WI38 (cell line): ENCODE results near the gene SPTLC1.
"Not testable (repeated sequence)": the region's sequence is repeated elsewhere in the genome, so short reads cannot be mapped to it uniquely, and the experiment has no call there.

Source experiments
- H3K4me3 ChIP-seq: 2 replicates; pipeline ENCODE4 v1.5.1; 2011; ENCODE audit warnings: low read depth, mild to moderate bottlenecking, control low read depth, low read length
- TF ChIP-seq, protein P1 (sequence below): IDR thresholded peaks from 2 replicates; pipeline ENCODE4 v1.5.1; 2012; ENCODE audit warnings: low read depth, mild to moderate bottlenecking, control low read depth, low read length

The SPTLC1 gene

DNA sequence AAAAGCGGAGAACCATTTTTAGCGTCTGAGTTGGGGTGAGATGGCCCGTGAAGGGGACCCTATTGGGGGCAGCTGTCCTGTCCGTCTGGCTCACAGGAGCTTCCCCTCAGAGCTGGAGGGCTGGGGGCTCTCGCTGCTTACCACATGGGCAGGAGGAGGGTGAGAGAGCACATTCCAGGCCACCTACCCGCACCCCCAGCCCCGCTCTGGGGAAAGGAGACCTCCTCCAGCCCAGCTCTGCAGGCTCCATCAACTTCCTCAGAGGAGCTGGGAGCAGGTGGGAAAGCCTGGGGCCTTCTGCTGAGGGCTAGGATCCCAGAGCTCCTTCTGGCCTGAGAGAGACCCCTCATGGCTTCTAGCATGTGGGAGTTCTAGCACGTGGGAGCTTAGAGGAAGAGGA, 27.1 kb upstream of the SPTLC1 start:
- peak overlapping the region; percentile 82 for H3K4me3 ChIP-seq
- TF ChIP-seq, protein P1, sequence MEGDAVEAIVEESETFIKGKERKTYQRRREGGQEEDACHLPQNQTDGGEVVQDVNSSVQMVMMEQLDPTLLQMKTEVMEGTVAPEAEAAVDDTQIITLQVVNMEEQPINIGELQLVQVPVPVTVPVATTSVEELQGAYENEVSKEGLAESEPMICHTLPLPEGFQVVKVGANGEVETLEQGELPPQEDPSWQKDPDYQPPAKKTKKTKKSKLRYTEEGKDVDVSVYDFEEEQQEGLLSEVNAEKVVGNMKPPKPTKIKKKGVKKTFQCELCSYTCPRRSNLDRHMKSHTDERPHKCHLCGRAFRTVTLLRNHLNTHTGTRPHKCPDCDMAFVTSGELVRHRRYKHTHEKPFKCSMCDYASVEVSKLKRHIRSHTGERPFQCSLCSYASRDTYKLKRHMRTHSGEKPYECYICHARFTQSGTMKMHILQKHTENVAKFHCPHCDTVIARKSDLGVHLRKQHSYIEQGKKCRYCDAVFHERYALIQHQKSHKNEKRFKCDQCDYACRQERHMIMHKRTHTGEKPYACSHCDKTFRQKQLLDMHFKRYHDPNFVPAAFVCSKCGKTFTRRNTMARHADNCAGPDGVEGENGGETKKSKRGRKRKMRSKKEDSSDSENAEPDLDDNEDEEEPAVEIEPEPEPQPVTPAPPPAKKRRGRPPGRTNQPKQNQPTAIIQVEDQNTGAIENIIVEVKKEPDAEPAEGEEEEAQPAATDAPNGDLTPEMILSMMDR = no peak

GRCh38 chr9:92141144-92142129, 26.2 kb upstream of the SPTLC1 start:
- TF ChIP-seq, protein P1 = no peak
- H3K4me3 ChIP-seq = peak overlapping the region; percentile 82

DNA sequence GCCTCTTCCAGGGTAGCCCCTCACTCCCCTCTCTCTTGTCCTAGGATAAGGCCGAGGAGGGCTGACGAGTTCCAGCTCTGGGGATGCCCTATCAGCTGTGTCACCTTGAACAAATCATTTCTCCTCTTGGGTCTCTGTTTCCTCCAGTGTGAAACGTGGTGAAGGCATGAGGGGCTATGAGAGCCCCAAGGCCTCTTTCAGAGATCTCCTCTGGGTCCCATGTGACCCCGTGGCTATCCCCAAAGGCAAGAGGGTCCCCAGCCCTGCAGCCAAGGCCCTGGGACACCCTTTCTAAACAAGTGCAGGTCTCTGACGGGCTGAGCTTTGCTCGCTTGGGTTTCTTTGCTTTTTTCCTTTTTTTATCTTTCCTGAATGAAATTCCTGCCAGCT, 25.5 kb upstream of the SPTLC1 start:
- TF ChIP-seq, protein P1 = no peak
- peak overlapping the region; percentile 82 for H3K4me3 ChIP-seq

DNA sequence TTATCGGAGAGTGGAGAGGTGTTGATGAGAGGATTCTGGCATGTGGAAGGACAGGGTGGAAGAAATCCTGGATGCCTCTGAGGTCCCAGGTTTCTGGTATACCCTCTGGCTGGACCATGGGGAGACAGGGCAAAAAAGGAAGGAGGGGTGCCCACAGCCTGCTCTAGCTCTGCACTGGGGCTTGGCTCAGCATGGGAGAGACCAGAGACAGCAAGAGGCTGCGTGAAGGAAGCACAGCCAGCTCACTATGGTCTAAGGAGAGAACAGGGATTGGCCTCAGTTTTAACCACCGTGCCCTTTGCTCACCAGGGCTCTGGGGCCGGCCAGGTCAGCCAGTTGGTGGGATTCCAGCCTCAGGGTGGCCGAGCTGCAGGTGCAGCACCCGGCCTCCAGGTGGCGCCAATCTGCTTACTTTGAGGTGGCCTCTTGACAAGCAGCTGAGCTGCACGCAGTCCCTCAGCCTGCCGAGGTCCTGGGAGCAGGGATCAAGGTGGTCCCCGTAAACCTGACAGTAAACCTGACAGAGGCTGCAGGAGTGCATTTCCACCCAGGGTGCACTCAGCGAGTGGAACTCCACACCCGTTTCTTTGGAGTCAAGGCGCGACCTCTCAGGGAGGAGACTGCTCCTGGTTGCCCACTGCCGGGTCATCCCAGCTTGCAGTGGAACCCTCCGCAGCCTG, 25.0 kb upstream of the SPTLC1 start:
- peak overlapping the region; percentile 82 for H3K4me3 ChIP-seq
- TF ChIP-seq, protein P1 = peak; percentile 89

GRCh38 chr9:92138960-92139540, 23.8 kb upstream of the SPTLC1 start:
- H3K4me3 ChIP-seq = not testable (repeated sequence)
- TF ChIP-seq, protein P1 = peak; percentile 56

- TF ChIP-seq, protein P1 = peak; percentile 82
- no peak overlapping the region for H3K4me3 ChIP-seq
Measured at GRCh38 chr9:92138157-92138959, 23.1 kb upstream of the SPTLC1 start.
